Fibroblast of pulmonary artery (primary cell): ENCODE data around the gene JKAMP.

Experiments used
- DNase-seq: peaks from one replicate; pipeline ENCODE4 v3.0.0-alpha.2; 2010; ENCODE audit warnings: low read depth
- H3K4me3 ChIP-seq: replicated peaks from 2 replicates; pipeline ENCODE4 v1.5.1; 2011; ENCODE audit warnings: low read depth, mild to moderate bottlenecking, control low read depth, low read length, moderate library complexity
- TF ChIP-seq, protein P1 (sequence below): IDR thresholded peaks from 2 replicates; pipeline ENCODE4 v1.5.1; 2011; ENCODE audit warnings: mild to moderate bottlenecking, control low read depth, low read length, inconsistent platforms; ENCODE audit errors: missing control alignments

The JKAMP gene

GRCh38 chr14:59481407-59481806 lies 2.9 kb upstream of the JKAMP start:
- DNase-seq = no peak
- TF ChIP-seq, protein P1, sequence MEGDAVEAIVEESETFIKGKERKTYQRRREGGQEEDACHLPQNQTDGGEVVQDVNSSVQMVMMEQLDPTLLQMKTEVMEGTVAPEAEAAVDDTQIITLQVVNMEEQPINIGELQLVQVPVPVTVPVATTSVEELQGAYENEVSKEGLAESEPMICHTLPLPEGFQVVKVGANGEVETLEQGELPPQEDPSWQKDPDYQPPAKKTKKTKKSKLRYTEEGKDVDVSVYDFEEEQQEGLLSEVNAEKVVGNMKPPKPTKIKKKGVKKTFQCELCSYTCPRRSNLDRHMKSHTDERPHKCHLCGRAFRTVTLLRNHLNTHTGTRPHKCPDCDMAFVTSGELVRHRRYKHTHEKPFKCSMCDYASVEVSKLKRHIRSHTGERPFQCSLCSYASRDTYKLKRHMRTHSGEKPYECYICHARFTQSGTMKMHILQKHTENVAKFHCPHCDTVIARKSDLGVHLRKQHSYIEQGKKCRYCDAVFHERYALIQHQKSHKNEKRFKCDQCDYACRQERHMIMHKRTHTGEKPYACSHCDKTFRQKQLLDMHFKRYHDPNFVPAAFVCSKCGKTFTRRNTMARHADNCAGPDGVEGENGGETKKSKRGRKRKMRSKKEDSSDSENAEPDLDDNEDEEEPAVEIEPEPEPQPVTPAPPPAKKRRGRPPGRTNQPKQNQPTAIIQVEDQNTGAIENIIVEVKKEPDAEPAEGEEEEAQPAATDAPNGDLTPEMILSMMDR = no peak
- peak overlapping the region; percentile 77 for H3K4me3 ChIP-seq

- DNase-seq = peak; percentile 83
- peak overlapping the region; percentile 77 for H3K4me3 ChIP-seq
- TF ChIP-seq, protein P1 = no peak
These were observed 2.3 kb upstream of the JKAMP start for GRCh38 chr14:59481871-59482540.

GRCh38 chr14:59482541-59483331 lies 1.6 kb upstream of the JKAMP start:
- H3K4me3 ChIP-seq = peak overlapping the region; percentile 77
- peak; percentile 90 for DNase-seq
- TF ChIP-seq, protein P1 = no peak

GRCh38 chr14:59483363-59483762 lies 954 bp upstream of the JKAMP start:
- peak overlapping the region; percentile 77 for H3K4me3 ChIP-seq
- TF ChIP-seq, protein P1 = no peak
- peak; percentile 72 for DNase-seq

DNA sequence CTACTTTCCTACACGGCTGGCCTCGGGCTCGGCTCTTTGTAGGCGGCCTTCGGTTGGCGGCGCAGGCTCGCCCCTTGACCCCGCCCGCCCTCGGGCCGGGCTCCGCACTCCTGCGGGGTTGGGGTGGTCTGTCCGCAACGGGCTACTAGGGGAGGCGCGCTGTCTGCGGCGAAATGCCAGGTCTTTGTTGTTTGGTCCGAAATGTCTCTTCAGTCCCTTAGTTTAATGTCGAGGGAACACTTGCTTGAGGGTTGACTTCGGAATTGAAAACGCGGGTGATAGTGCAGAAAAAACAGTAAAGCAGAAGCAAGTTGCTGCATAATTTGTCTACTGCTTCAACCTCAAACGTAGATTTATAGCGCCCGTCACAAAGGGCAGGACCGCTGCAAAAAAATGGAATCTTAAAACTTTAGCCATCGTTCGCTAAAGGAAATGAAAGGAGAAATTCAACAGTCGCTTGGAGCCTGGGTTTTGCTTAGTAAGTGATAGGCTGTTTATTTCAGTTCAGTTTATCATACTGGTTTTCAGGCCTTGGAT lies 390 bp downstream of the JKAMP start:
- TF ChIP-seq, protein P1 = no peak
- DNase-seq = peak; percentile 36
- H3K4me3 ChIP-seq = peak overlapping the region; percentile 77

DNA sequence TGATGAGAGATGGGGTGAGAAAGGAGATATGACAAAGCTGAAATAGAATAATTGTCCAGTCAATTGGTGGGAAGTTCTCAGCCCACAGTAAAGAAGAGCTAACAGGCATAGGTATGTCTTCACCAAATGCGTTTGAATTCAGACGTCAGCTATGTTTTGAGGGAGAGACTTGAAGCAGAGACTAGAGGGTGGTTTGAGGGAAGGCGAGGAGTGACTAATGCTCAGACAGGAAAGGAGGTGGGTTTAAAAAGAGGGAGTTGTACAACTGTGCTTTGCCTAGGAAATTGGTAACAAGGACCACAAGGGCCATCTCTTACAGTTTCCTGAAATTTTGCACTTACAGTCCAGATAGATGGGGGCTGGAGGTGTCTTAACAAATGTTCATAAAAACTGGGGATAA lies 6.4 kb downstream of the JKAMP start:
- TF ChIP-seq, protein P1 = no peak
- no peak overlapping the region for H3K4me3 ChIP-seq
- no peak for DNase-seq
